ENCODE results near the gene AMOTL1. TPM values are rescaled to one million over a fixed set of nuclear protein-coding genes. Genes with fewer than 3 reads are reported as not detected.

Gene AMOTL1
- total RNA-seq, 4 donors from 2014 or later = 150 to 393 (median 244) TPM

GRCh38 chr11:94747146-94747545 is 21.0 kb upstream of the AMOTL1 start:
- TF ChIP-seq CTCF (IDR thresholded peaks at IDR 0.05 in 4 of 5, conservative IDR thresholded peaks at IDR 0.05 in 1 of 5) = no peak
- TF ChIP-seq POLR2A (IDR thresholded peaks at IDR 0.05) = no peak
- Histone ChIP-seq H3K36me3 (no peaks in the 10 kb centered on the region), H3K9me3 (no peaks in the 10 kb centered on the region), H3K4me3 (no peak overlapping the region), H3K27me3 (no peaks in the 10 kb centered on the region), H3K4me1 (peaks cover 32 to 44% of the 10 kb centered on the region in 2 donors), H3K27ac (peak overlapping the region in 1 of 4 donors; percentile 11)
- ATAC-seq (no peak), DNase-seq (no peak)
- in situ Hi-C loops (cut with MboI; ENCODE audit: low sequenced_read_pairs in 4 of 4) = no loop called here
- intact Hi-C loops (cut with DNase I; ENCODE audit: low total_unique reads) = loop anchor here (5.0 kb wide), 1 partner anchor 50 kb away; no protein-coding TSS in a partner anchor

GRCh38 chr11:94747601-94748041 is 20.5 kb upstream of the AMOTL1 start:
- peak overlapping the region in 2 of 4 donors; percentile 5 to 16 for H3K27ac ChIP-seq
- no peak overlapping the region for H3K4me3 ChIP-seq
- no peaks in the 10 kb centered on the region for H3K9me3 ChIP-seq
- DNase-seq = no peak
- TF ChIP-seq CTCF (IDR thresholded peaks at IDR 0.05 in 4 of 5, conservative IDR thresholded peaks at IDR 0.05 in 1 of 5) = no peak
- no peak for TF ChIP-seq POLR2A (IDR thresholded peaks at IDR 0.05)
- no peaks in the 10 kb centered on the region for H3K27me3 ChIP-seq
- H3K4me1 ChIP-seq = peaks cover 37 to 44% of the 10 kb centered on the region in 2 donors
- ATAC-seq = no peak
- in situ Hi-C loops (cut with MboI; ENCODE audit: low sequenced_read_pairs in 4 of 4) = no loop called here
- no peaks in the 10 kb centered on the region for H3K36me3 ChIP-seq
- intact Hi-C loops (cut with DNase I; ENCODE audit: low total_unique reads) = loop anchor here (5.0 kb wide), 1 partner anchor 50 kb away; no protein-coding TSS in a partner anchor

GRCh38 chr11:94749369-94749768 is 18.8 kb upstream of the AMOTL1 start:
- Histone ChIP-seq H3K27ac (peak overlapping the region in 2 of 4 donors; percentile 1 to 80), H3K4me1 (peaks cover 40 to 42% of the 10 kb centered on the region in 2 donors), H3K27me3 (no peaks in the 10 kb centered on the region), H3K9me3 (no peaks in the 10 kb centered on the region), H3K4me3 (no peak overlapping the region), H3K36me3 (no peaks in the 10 kb centered on the region)
- TF ChIP-seq CTCF (IDR thresholded peaks at IDR 0.05 in 4 of 5, conservative IDR thresholded peaks at IDR 0.05 in 1 of 5) (no peak), POLR2A (IDR thresholded peaks at IDR 0.05) (no peak)
- intact Hi-C loops (cut with DNase I; ENCODE audit: low total_unique reads) = loop anchor here (5.0 kb wide), 1 partner anchor 48 kb away; no protein-coding TSS in a partner anchor
- ATAC-seq = no peak
- in situ Hi-C loops (cut with MboI; ENCODE audit: low sequenced_read_pairs in 4 of 4) = no loop called here
- DNase-seq = no peak

- intact Hi-C loops (cut with DNase I; ENCODE audit: low total_unique reads) = no loop called here
- in situ Hi-C loops (cut with MboI; ENCODE audit: low sequenced_read_pairs in 4 of 4) = loop anchor here in 1 of 4 donors (25.0 kb wide), 1 partner anchor 337 kb away; the partner anchor contains the start of gene ENDOD1
- Histone ChIP-seq H3K9me3 (no peaks in the 10 kb centered on the region), H3K4me3 (peak overlapping the region in 2 of 4 donors; percentile 3), H3K4me1 (peaks cover 40 to 42% of the 10 kb centered on the region in 2 donors), H3K27ac (peak overlapping the region; percentile 57 to 80 (median 65)), H3K27me3 (no peaks in the 10 kb centered on the region), H3K36me3 (no peaks in the 10 kb centered on the region)
- DNase-seq (no peak), ATAC-seq (peak; percentile 69 to 72)
- no peak for TF ChIP-seq POLR2A (IDR thresholded peaks at IDR 0.05)
- no peak for TF ChIP-seq CTCF (IDR thresholded peaks at IDR 0.05 in 4 of 5, conservative IDR thresholded peaks at IDR 0.05 in 1 of 5)
These were observed 17.6 kb upstream of the AMOTL1 start for GRCh38 chr11:94750319-94751217.
